ENCODE data around the gene PRDX3.
A peak's percentile ranks its signal among the peaks of the same experiment; 100 is the strongest.

Gene PRDX3

DNA sequence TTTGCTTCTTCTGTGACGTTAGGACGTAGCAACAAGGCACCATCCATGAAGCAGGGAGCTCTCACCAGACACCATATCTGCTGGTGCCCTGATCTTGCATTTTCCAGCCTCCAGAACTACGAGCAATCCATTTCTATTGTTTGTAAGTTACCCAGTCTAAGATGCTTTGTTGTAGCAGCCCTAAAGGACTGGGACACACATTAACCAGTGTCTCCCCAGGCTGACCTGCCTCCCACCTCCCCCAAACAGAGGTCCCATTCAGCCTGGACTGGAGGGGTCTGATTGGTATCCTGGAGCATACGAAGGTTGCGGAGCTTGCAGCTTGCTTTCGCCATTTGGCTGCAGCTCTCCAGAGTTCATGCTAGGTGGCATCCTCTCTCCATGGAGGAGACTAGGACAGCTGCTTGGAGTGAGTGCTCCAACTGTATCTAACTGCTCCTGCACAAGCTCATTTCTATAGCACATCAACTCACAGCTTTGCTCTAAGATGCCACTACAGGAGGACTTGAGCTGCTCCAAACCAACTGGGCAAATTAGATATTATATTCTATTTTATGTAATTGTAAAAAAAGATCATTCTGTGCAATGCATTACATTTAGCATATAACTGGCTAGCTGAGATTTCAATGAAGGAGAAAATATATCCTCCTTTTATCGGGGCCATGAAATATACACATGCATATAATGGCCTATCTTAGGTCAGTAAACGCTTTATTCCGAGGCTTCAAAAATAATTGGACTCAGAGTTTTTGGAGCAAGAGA, 20.8 kb upstream of the PRDX3 start:
- H2AK5ac ChIP-seq (ENCODE audit: low read length, severe bottlenecking) = no peak overlapping the region
- 42% methylated on average over 9 of the region's 9 CpGs for WGBS

DNA sequence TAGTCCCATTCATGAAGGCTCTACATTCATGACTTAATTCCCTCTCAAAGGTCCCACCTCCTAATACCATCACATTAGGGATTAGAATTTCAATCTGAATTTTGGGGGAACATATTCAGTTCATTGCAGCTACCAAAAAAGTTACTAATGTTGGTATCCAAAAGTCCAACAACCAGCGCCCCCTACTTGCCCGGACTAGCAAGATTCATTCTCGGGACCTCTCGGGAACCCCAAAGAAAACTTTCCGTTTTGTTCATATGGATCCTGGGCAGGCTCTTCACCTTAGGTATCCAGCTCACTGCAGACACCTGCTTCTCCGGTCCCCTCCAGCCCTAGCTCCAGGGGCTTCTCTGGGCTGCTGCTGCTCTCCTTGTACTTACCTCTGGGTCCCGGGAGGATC, 19.8 kb upstream of the PRDX3 start:
- Histone ChIP-seq H3K23ac (ENCODE audit: low read length in 2 of 2) (no peak overlapping the region), H3K79me1 (replicated peaks; ENCODE audit: low read length, poor library complexity, severe bottlenecking) (no peaks in the 10 kb centered on the region), H2BK15ac (ENCODE audit: low read depth, poor library complexity, severe bottlenecking) (no peak overlapping the region), H3K4me2 (ENCODE audit: low read length, poor library complexity, severe bottlenecking) (no peak overlapping the region), H3K14ac (ENCODE audit: low read length in 2 of 2) (no peak overlapping the region), H3K4ac (ENCODE audit: low read depth in 1 of 2, low read length in 2 of 2) (peak overlapping the region; percentile 57 to 70), H3K27me3 (ENCODE audit: control insufficient read depth in 1 of 2, insufficient read depth in 1 of 2, low read length in 2 of 2) (peaks cover 0 to 5% of the 10 kb centered on the region in 2 experiments), H4K91ac (ENCODE audit: low read length) (no peak overlapping the region), H2AK5ac (ENCODE audit: low read length, severe bottlenecking) (no peak overlapping the region), H3K9me3 (ENCODE audit: control insufficient read depth, low read length) (no peaks in the 10 kb centered on the region), H2BK12ac (ENCODE audit: low read length in 2 of 2) (peak overlapping the region in 1 of 2 experiments; percentile 15), H2BK120ac (ENCODE audit: low read depth, low read length) (no peak overlapping the region), H3K36me3 (ENCODE audit: control insufficient read depth in 1 of 2, insufficient read depth in 2 of 2, low read depth in 1 of 2, low read length in 2 of 2) (no peaks in the 10 kb centered on the region), H2BK5ac (ENCODE audit: low read depth, low read length, poor library complexity, severe bottlenecking) (no peak overlapping the region), H3K4me1 (ENCODE audit: control insufficient read depth, insufficient read depth, low read depth, low read length) (peaks cover 1% of the 10 kb centered on the region), H2AFZ (ENCODE audit: low read depth, low read length) (no peak overlapping the region), H3K18ac (ENCODE audit: low read depth in 1 of 2, low read length in 2 of 2) (no peak overlapping the region), H3K27ac (ENCODE audit: low read length, poor library complexity, severe bottlenecking) (no peak overlapping the region), H4K8ac (ENCODE audit: low read length) (no peak overlapping the region), H3K4me3 (ENCODE audit: insufficient read depth in 1 of 2, low read depth in 1 of 2, low read length in 2 of 2) (no peak overlapping the region), H3K9ac (ENCODE audit: low read length) (peak overlapping the region; percentile 0)
- DNase-seq = no peak
- WGBS = 45% methylated on average over 6 of the region's 7 CpGs

More for the DNA sequence above, 20.8 kb upstream of the PRDX3 start:
- no peaks in the 10 kb centered on the region for H3K9me3 ChIP-seq (ENCODE audit: control insufficient read depth, low read length)
- H2BK12ac ChIP-seq (ENCODE audit: low read length in 2 of 2) = peak overlapping the region in 1 of 2 experiments; percentile 27
- H4K91ac ChIP-seq (ENCODE audit: low read length) = no peak overlapping the region
- H2BK5ac ChIP-seq (ENCODE audit: low read depth, low read length, poor library complexity, severe bottlenecking) = no peak overlapping the region
- H3K79me1 ChIP-seq (replicated peaks; ENCODE audit: low read length, poor library complexity, severe bottlenecking) = no peaks in the 10 kb centered on the region
- no peak overlapping the region for H4K8ac ChIP-seq (ENCODE audit: low read length)
- H3K14ac ChIP-seq (ENCODE audit: low read length in 2 of 2) = no peak overlapping the region
- H3K9ac ChIP-seq (ENCODE audit: low read length) = peak overlapping the region; percentile 55
- peaks cover 0 to 2% of the 10 kb centered on the region in 2 experiments for H3K27me3 ChIP-seq (ENCODE audit: control insufficient read depth in 1 of 2, insufficient read depth in 1 of 2, low read length in 2 of 2)
- peaks cover 3% of the 10 kb centered on the region for H3K4me1 ChIP-seq (ENCODE audit: control insufficient read depth, insufficient read depth, low read depth, low read length)
- H3K4me3 ChIP-seq (ENCODE audit: insufficient read depth in 1 of 2, low read depth in 1 of 2, low read length in 2 of 2) = no peak overlapping the region
- no peak overlapping the region for H3K4me2 ChIP-seq (ENCODE audit: low read length, poor library complexity, severe bottlenecking)
- no peak overlapping the region for H3K23ac ChIP-seq (ENCODE audit: low read length in 2 of 2)
- no peak overlapping the region for H3K18ac ChIP-seq (ENCODE audit: low read depth in 1 of 2, low read length in 2 of 2)
- H2BK120ac ChIP-seq (ENCODE audit: low read depth, low read length) = no peak overlapping the region
- H2AFZ ChIP-seq (ENCODE audit: low read depth, low read length) = no peak overlapping the region
- peak; percentile 88 for DNase-seq
- no peaks in the 10 kb centered on the region for H3K36me3 ChIP-seq (ENCODE audit: control insufficient read depth in 1 of 2, insufficient read depth in 2 of 2, low read depth in 1 of 2, low read length in 2 of 2)
- no peak overlapping the region for H3K27ac ChIP-seq (ENCODE audit: low read length, poor library complexity, severe bottlenecking)
- H2BK15ac ChIP-seq (ENCODE audit: low read depth, poor library complexity, severe bottlenecking) = no peak overlapping the region
- no peak overlapping the region for H3K4ac ChIP-seq (ENCODE audit: low read depth in 1 of 2, low read length in 2 of 2)

DNA sequence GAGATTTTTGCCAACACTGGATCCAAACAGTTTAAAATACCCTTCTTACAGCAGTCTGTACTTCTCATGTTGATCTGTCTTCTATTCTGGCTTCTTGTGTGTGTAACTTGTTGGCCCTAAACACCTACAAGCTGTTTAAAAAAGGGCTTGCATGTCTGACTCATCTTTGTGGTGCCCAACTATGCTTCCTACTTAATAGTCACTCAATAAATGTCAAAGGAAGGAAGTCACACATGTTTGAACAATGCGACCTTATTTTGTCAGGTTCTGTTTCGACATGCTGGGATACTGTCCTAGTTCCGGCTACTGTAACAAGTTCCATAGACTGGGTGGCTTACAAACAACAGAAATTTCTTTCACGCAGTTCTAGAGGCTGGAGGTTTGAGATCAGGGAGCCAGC, 19.3 kb upstream of the PRDX3 start:
- 31% methylated on average over 4 of the region's 4 CpGs for WGBS

DNA sequence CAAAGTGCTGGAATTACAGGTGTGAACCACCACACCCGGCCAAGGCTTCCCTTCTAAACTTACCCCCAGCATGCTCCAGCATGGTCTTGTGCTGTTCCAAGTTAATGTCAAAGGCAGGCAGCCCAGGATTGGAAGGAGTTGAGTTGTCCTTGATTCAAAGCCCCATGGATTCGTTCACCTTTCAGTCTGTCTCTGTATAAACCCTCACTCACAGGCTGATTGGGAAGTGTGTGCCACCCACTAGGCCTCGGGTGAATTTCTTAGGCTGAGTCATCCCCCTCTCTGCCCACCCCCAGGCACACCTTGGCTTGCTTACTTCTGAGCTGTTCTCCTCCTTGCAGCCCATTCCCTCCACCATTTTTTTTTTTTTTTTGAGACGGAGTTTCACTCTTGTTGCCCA, 13.3 kb upstream of the PRDX3 start:
- no peak overlapping the region for H3K27ac ChIP-seq (ENCODE audit: low read length, poor library complexity, severe bottlenecking)
- peak overlapping the region in 1 of 2 experiments; percentile 81 for H2BK12ac ChIP-seq (ENCODE audit: low read length in 2 of 2)
- peak overlapping the region in 1 of 2 experiments; percentile 83 for H3K18ac ChIP-seq (ENCODE audit: low read depth in 1 of 2, low read length in 2 of 2)
- H3K4me1 ChIP-seq (ENCODE audit: control insufficient read depth, insufficient read depth, low read depth, low read length) = peaks cover 5% of the 10 kb centered on the region
- H3K4ac ChIP-seq (ENCODE audit: low read depth in 1 of 2, low read length in 2 of 2) = peak overlapping the region in 1 of 2 experiments; percentile 34
- peak overlapping the region; percentile 47 for H2AK5ac ChIP-seq (ENCODE audit: low read length, severe bottlenecking)
- no peak overlapping the region for H4K91ac ChIP-seq (ENCODE audit: low read length)
- H3K27me3 ChIP-seq (ENCODE audit: control insufficient read depth in 1 of 2, insufficient read depth in 1 of 2, low read length in 2 of 2) = peaks cover 0 to 5% of the 10 kb centered on the region in 2 experiments
- H3K23ac ChIP-seq (ENCODE audit: low read length in 2 of 2) = no peak overlapping the region
- H2BK15ac ChIP-seq (ENCODE audit: low read depth, poor library complexity, severe bottlenecking) = no peak overlapping the region
- no peak overlapping the region for H3K9ac ChIP-seq (ENCODE audit: low read length)
- H3K36me3 ChIP-seq (ENCODE audit: control insufficient read depth in 1 of 2, insufficient read depth in 2 of 2, low read depth in 1 of 2, low read length in 2 of 2) = no peaks in the 10 kb centered on the region
- no peak for DNase-seq
- no peak overlapping the region for H4K8ac ChIP-seq (ENCODE audit: low read length)
- H3K79me1 ChIP-seq (replicated peaks; ENCODE audit: low read length, poor library complexity, severe bottlenecking) = no peaks in the 10 kb centered on the region
- H2AFZ ChIP-seq (ENCODE audit: low read depth, low read length) = no peak overlapping the region
- H2BK120ac ChIP-seq (ENCODE audit: low read depth, low read length) = no peak overlapping the region
- H3K4me3 ChIP-seq (ENCODE audit: insufficient read depth in 1 of 2, low read depth in 1 of 2, low read length in 2 of 2) = no peak overlapping the region
- H3K9me3 ChIP-seq (ENCODE audit: control insufficient read depth, low read length) = no peaks in the 10 kb centered on the region
- H2BK5ac ChIP-seq (ENCODE audit: low read depth, low read length, poor library complexity, severe bottlenecking) = no peak overlapping the region
- 74% methylated on average over 3 of the region's 4 CpGs for WGBS
- peak overlapping the region in 1 of 2 experiments; percentile 66 for H3K14ac ChIP-seq (ENCODE audit: low read length in 2 of 2)
- H3K4me2 ChIP-seq (ENCODE audit: low read length, poor library complexity, severe bottlenecking) = no peak overlapping the region

More for the DNA sequence above, 19.3 kb upstream of the PRDX3 start:
- H3K27me3 ChIP-seq (ENCODE audit: control insufficient read depth in 1 of 2, insufficient read depth in 1 of 2, low read length in 2 of 2) = peaks cover 0 to 5% of the 10 kb centered on the region in 2 experiments
- H3K4ac ChIP-seq (ENCODE audit: low read depth in 1 of 2, low read length in 2 of 2) = no peak overlapping the region
- peak overlapping the region; percentile 0 for H3K9ac ChIP-seq (ENCODE audit: low read length)
- no peak overlapping the region for H2AFZ ChIP-seq (ENCODE audit: low read depth, low read length)
- H3K79me1 ChIP-seq (replicated peaks; ENCODE audit: low read length, poor library complexity, severe bottlenecking) = no peaks in the 10 kb centered on the region
- H3K36me3 ChIP-seq (ENCODE audit: control insufficient read depth in 1 of 2, insufficient read depth in 2 of 2, low read depth in 1 of 2, low read length in 2 of 2) = no peaks in the 10 kb centered on the region
- no peak overlapping the region for H2BK15ac ChIP-seq (ENCODE audit: low read depth, poor library complexity, severe bottlenecking)
- H4K91ac ChIP-seq (ENCODE audit: low read length) = no peak overlapping the region
- no peak overlapping the region for H2BK5ac ChIP-seq (ENCODE audit: low read depth, low read length, poor library complexity, severe bottlenecking)
- H3K9me3 ChIP-seq (ENCODE audit: control insufficient read depth, low read length) = no peaks in the 10 kb centered on the region
- H2BK120ac ChIP-seq (ENCODE audit: low read depth, low read length) = no peak overlapping the region
- H4K8ac ChIP-seq (ENCODE audit: low read length) = no peak overlapping the region
- no peak overlapping the region for H2AK5ac ChIP-seq (ENCODE audit: low read length, severe bottlenecking)
- H2BK12ac ChIP-seq (ENCODE audit: low read length in 2 of 2) = no peak overlapping the region
- no peak overlapping the region for H3K23ac ChIP-seq (ENCODE audit: low read length in 2 of 2)
- no peak overlapping the region for H3K18ac ChIP-seq (ENCODE audit: low read depth in 1 of 2, low read length in 2 of 2)
- H3K4me1 ChIP-seq (ENCODE audit: control insufficient read depth, insufficient read depth, low read depth, low read length) = no peaks in the 10 kb centered on the region
- H3K4me2 ChIP-seq (ENCODE audit: low read length, poor library complexity, severe bottlenecking) = no peak overlapping the region
- H3K4me3 ChIP-seq (ENCODE audit: insufficient read depth in 1 of 2, low read depth in 1 of 2, low read length in 2 of 2) = no peak overlapping the region
- H3K27ac ChIP-seq (ENCODE audit: low read length, poor library complexity, severe bottlenecking) = no peak overlapping the region
- peak; percentile 83 for DNase-seq
- H3K14ac ChIP-seq (ENCODE audit: low read length in 2 of 2) = no peak overlapping the region
